Mucosa of rectum (tissue), 2 donors: ENCODE results near the gene NINJ2.
A peak's percentile ranks its signal among the peaks of the same experiment; 100 is the strongest.
"Not testable (repeated sequence)": the region's sequence is repeated elsewhere in the genome, so short reads cannot be mapped to it uniquely, and the experiment has no call there.

Source experiments
- H3K27ac ChIP-seq, 2 donors: one replicate each; pipeline ENCODE4 v1.7.0; 2013; ENCODE audit warnings: inconsistent platforms in 2 of 2, low read depth in 2 of 2, low read length in 2 of 2
- H3K27me3 ChIP-seq, 2 donors: one replicate each; pipeline ENCODE4 v1.7.0; 2013; ENCODE audit warnings: low read length in 2 of 2; ENCODE audit not compliant: control insufficient read depth in 2 of 2, insufficient read depth in 2 of 2
- H3K36me3 ChIP-seq, 2 donors: one replicate each; pipeline ENCODE4 v1.7.0; 2013; ENCODE audit warnings: low read length in 2 of 2; ENCODE audit not compliant: control insufficient read depth in 2 of 2, insufficient read depth in 2 of 2
- H3K4me1 ChIP-seq, 2 donors: one replicate each; pipeline ENCODE4 v1.7.0; 2013; ENCODE audit warnings: low read length in 2 of 2, mild to moderate bottlenecking in 1 of 2; ENCODE audit not compliant: control insufficient read depth in 2 of 2, insufficient read depth in 2 of 2
- H3K4me3 ChIP-seq, 2 donors: one replicate each; pipeline ENCODE4 v1.7.0; 2013; ENCODE audit warnings: low read length in 2 of 2
- H3K9ac ChIP-seq, 2 donors: one replicate each; pipeline ENCODE4 v1.7.0; 2013; ENCODE audit warnings: low read length in 2 of 2, low read depth in 1 of 2, mild to moderate bottlenecking in 1 of 2
- H3K9me3 ChIP-seq, 2 donors: one replicate each; pipeline ENCODE4 v1.7.0; 2013; ENCODE audit warnings: low read length in 2 of 2; ENCODE audit not compliant: control insufficient read depth in 2 of 2
- donor health status: healthy.
- donor health status: Normal muscosa, but diverticular disease.

The NINJ2 gene

DNA sequence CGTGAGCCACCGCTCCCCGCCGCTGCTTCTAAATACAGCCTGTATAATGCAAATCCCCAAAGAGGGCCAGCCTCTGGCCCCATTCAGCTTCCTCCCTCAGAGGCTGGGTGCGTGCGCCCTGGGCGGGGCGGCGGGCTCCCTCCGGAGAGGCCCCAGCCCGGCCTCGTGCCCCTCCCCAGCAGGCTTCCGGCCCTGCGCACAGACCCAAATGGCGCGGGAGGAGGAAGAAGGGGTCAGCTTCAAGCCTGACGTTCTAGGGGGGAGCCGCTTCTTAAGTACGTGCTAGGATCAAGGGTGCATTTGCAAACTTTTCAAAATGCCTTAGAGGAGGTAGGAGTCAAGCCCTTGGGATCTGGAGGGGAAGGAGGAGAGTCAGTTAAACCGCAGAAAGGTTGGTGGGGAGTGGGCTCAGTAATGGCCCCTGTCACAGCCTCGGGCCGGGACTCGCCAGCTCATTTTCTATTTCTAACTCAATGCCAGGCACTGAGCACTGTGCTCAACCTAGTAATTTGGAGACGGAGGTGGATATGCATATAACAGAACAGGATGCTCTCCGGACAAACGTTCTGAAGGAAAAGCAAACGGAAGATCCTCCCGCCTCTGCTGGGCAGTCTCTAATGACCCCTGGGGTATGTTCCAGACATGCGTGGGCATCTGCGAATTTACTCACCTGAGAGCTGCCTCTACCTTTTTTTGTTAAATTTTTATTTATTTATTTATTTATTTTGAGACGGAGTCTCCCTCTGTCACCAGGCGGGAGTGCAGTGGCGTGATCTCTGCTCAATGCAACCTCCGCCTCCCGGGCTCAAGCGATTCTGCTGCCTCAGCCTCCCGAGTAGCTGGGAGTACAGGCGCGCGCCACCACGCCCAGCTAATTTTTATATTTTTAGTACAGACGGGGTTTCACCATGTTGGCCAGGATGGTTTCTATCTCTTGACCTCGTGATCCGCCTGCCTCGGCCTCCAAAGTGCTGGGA lies 32.3 kb downstream of the NINJ2 start:
- no peaks in the 10 kb centered on the region for H3K9me3 ChIP-seq
- peak overlapping the region; percentile 42 to 84 for H3K27ac ChIP-seq
- peak overlapping the region; percentile 37 to 72 for H3K9ac ChIP-seq
- H3K4me1 ChIP-seq: peaks cover 5 to 6% of the 10 kb centered on the region in 2 donors
- H3K36me3 ChIP-seq: no peaks in the 10 kb centered on the region
- no peaks in the 10 kb centered on the region for H3K27me3 ChIP-seq
- peak overlapping the region; percentile 5 to 80 for H3K4me3 ChIP-seq

DNA sequence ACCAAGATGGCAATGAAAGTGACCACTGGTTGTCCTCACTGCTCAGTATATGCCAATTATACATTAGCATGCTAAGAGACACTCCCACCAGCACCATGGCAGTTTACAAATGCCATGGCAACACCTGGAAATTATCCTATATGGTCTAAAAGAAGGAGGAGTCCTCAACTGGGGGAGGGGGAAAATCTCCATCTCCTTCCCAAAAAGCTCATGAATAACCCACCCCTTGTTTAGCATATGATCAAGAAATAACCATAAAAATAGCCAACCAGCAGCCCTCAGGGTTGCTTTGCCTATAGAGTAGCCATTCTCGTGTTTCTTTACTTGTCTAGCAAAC lies 34.5 kb downstream of the NINJ2 start:
- H3K9ac ChIP-seq, H3K27me3 ChIP-seq, H3K4me1 ChIP-seq, H3K9me3 ChIP-seq, H3K36me3 ChIP-seq, H3K4me3 ChIP-seq, H3K27ac ChIP-seq: not testable (repeated sequence)

DNA sequence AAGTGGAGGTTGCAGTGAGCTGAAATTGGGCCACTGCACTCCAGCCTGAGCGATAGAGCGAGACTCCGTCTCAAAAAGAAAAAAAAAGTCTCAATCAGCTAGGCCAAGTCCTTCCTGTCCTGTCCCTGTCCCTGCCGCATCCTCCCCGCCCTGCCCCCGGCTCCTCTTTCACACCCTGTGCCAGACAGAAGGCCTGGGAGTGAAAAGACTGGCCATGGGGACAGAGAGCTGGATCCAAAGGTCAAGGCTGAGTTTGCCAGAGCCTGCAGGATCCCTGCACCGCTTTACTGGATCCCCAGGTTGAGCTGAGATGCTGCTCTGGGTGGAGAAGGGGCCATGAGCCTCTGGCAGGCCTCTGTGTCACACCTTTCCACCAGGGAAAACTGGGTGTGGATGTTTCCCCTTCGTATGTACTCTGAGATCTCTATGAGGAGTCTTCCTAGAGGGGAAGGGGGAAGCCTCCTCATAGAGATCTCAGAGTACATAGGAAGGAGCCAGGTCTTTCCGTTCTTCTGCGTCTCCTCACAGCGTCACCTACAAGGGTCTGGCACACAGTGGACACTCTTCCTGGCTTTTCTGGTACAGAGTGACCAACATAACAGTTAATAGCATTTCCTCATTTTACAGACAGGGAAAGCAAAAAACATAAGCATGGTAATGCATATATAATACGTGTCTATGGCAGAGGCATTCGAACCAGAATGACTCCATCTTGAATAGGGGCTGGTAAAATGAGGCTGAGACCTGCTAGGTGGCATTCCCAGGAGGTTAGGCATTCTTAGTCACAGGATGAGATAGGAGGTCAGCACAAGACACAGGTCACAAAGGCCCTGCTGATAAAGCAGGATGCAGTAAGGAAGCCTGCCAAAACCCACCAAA lies 35.1 kb downstream of the NINJ2 start:
- peaks cover 5 to 6% of the 10 kb centered on the region in 2 donors for H3K4me1 ChIP-seq
- no peak overlapping the region for H3K9ac ChIP-seq
- no peaks in the 10 kb centered on the region for H3K36me3 ChIP-seq
- H3K27me3 ChIP-seq: no peaks in the 10 kb centered on the region
- H3K4me3 ChIP-seq: no peak overlapping the region
- no peak overlapping the region for H3K27ac ChIP-seq
- H3K9me3 ChIP-seq: no peaks in the 10 kb centered on the region

DNA sequence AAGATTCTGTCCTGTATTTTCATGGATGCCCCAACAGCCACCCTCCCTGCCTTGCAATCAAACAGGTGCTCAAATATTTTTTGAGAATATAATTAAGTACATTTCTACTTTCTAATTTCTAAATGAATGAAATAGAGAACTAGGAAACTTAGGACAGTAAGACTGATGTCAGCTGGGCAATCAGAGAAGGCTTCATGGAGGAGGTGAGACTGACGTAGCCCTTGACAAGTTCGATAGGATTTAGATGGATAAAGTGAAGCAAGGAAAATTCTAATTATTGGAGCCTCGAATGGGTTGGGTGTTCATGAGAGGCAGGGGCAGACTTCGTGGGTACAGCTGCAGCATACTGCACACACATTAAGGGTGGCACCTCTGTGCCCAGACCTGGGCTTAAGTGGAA lies 36.0 kb downstream of the NINJ2 start:
- H3K4me1 ChIP-seq: peaks cover 2 to 4% of the 10 kb centered on the region in 2 donors
- no peaks in the 10 kb centered on the region for H3K9me3 ChIP-seq
- H3K27ac ChIP-seq: no peak overlapping the region
- H3K4me3 ChIP-seq: no peak overlapping the region
- H3K9ac ChIP-seq: no peak overlapping the region
- no peaks in the 10 kb centered on the region for H3K27me3 ChIP-seq
- H3K36me3 ChIP-seq: no peaks in the 10 kb centered on the region

DNA sequence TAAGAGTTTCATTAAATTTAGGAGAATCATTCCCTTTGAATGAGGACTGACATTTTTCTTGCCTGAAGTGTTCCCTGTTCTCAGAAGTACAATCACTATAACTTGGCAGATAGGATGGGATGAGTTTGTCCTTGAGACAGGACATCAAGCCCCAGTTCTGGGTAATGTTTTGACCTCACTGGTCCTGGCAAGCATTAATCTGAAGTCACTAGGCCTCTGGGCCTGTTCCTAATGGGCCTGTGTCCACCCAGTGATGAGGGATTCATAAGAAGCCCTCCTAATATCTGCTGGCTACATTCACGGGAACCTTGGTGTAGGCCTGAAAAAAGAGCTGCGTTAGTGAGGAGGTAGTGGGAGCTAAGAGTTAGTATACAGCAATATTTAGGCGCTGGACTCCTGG lies 37.2 kb downstream of the NINJ2 start:
- no peak overlapping the region for H3K27ac ChIP-seq
- H3K4me1 ChIP-seq: no peaks in the 10 kb centered on the region

DNA sequence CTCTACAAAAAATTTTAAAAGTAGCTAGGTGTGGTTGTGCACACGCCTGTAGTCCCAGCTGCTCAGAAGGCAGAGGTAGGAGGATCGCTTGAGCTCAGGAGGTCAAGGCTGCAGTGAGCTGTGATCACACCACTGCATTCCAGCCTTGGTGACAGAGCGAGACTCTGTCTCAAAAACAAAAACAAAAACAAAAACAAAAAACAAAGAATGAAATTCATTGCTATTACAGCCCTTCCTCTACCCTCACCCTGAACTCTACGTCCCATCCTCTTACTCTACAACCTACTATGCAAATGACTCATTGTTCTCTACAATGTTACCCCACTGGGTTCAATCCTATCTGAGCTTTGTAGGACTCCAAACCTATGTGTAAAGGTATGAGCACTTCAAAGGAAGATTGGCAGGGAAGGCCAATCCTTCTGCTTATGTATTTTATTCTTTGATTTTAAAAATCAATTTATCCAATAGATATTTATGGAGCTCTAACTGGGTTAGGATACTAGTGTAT lies 39.3 kb downstream of the NINJ2 start:
- H3K4me3 ChIP-seq: no peak overlapping the region
- H3K9me3 ChIP-seq: no peaks in the 10 kb centered on the region
- no peaks in the 10 kb centered on the region for H3K36me3 ChIP-seq
- H3K4me1 ChIP-seq: no peaks in the 10 kb centered on the region
- no peak overlapping the region for H3K27ac ChIP-seq
- no peak overlapping the region for H3K9ac ChIP-seq
- H3K27me3 ChIP-seq: no peaks in the 10 kb centered on the region

More for the DNA sequence above, 37.2 kb downstream of the NINJ2 start:
- Histone ChIP-seq H3K4me3 (no peak overlapping the region), H3K9ac (no peak overlapping the region), H3K36me3 (no peaks in the 10 kb centered on the region), H3K9me3 (no peaks in the 10 kb centered on the region), H3K27me3 (no peaks in the 10 kb centered on the region)

DNA sequence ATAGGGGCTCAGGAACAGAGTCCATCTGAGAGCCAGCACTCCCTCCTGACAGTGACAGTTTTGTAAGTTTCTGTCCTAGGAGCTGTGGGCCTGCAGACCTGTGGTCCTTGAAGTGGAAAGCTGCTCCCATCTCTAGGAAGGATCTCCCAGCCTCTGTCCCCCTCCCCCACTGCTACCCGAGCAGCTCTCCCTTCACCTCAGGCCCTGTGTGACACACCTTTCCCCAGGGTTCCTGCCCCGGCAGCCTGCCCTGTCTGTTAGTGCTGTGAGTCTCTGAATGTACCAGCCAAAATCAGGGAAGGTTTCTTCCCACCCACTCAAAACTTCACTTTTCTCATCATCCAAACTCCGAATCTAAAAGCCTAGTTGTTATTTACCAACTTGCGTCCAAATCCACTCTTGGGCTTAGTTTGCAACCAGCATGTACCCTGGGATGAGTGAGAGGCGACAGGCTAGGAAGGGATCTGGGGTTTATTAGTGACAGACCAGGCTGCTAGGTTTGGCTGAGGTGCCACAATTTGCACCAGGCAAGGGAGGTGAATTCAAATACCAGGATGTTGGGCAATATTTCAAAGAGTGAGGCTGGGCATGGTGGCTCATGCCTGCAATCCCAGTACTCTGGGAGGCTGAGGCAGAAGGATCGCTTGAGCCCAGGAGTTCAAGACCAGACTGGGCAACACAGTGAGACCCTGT lies 39.9 kb downstream of the NINJ2 start:
- Histone ChIP-seq H3K4me1 (no peaks in the 10 kb centered on the region), H3K27ac (no peak overlapping the region), H3K9ac (no peak overlapping the region), H3K27me3 (no peaks in the 10 kb centered on the region), H3K4me3 (no peak overlapping the region), H3K9me3 (no peaks in the 10 kb centered on the region), H3K36me3 (no peaks in the 10 kb centered on the region)

DNA sequence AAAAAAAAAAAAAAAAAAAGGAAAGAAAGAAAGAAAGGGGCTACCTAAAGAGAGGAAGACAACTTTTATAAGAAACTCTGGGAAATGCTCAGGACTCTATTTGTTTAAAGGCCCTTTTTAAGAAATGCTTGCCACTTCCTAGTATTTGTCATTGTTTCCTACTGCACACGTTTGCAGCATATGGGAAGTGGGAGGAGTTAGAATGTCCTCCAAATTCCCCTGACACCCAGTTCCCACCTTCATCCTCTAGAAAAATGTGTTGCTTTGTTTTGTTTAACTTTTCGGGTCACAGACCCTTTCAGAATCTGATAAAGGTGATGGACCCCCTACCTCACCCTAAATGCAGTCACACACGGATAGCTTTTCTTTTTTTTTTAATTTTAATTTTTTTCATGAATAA lies 40.8 kb downstream of the NINJ2 start:
- no peaks in the 10 kb centered on the region for H3K27me3 ChIP-seq
- H3K36me3 ChIP-seq: no peaks in the 10 kb centered on the region
- no peaks in the 10 kb centered on the region for H3K9me3 ChIP-seq
- H3K4me3 ChIP-seq: no peak overlapping the region
- H3K4me1 ChIP-seq: no peaks in the 10 kb centered on the region
- H3K9ac ChIP-seq: no peak overlapping the region
- H3K27ac ChIP-seq: no peak overlapping the region

DNA sequence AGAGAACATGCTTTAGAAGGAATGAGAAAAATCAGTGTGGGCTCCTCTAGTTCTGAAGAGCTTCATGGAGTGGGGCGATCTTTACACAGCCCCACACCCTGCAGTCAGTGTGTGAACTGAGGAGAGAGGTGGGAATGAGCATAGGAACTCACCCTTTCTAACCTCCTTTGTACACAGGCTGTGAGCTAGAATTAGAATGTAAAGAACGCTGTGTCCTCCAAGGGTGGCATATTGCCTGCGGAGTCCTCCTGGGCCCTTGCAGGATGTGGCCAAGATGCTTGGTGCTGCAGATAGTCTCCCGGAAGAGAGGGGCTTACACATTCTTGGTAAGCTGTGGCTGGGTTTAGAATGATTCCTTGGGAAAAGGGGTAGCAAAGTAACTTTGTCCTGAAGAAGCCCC lies 43.9 kb downstream of the NINJ2 start:
- Histone ChIP-seq H3K4me3 (no peak overlapping the region), H3K27ac (no peak overlapping the region), H3K36me3 (no peaks in the 10 kb centered on the region), H3K9me3 (no peaks in the 10 kb centered on the region), H3K27me3 (no peaks in the 10 kb centered on the region), H3K9ac (no peak overlapping the region), H3K4me1 (no peaks in the 10 kb centered on the region)
